Lung (tissue), 12 donors: ENCODE data around the gene PLEKHG3. TPM values are rescaled to one million over a fixed set of nuclear protein-coding genes. Genes with fewer than 3 reads are reported as not detected.

Experiments
- ATAC-seq: fragments of 200-7000 bp; cut with Tn5 transposase; one replicate; pipeline ENCODE4 v1.9.1; 2020; ENCODE audit warnings: moderate number of reproducible peaks; ENCODE audit not compliant: insufficient read depth, low FRiP score
- DNase-seq, 3 donors: peaks; one replicate each; pipeline ENCODE4 v3.0.0-alpha.2; 2013 to 2017
- H3K27ac ChIP-seq, 2 donors: one replicate each; pipeline ENCODE4 v1.5.1; 2013; ENCODE audit warnings: mild to moderate bottlenecking in 2 of 2, moderate library complexity in 2 of 2, control low read depth in 1 of 2, inconsistent platforms in 1 of 2, low read depth in 1 of 2, low read length in 1 of 2
- H3K27me3 ChIP-seq, 3 donors: one replicate each; pipeline ENCODE4 v1.5.1; 2013; ENCODE audit warnings: low read length in 2 of 3; ENCODE audit not compliant: control insufficient read depth in 3 of 3, insufficient read depth in 3 of 3
- H3K36me3 ChIP-seq, 4 donors: one replicate each; pipeline ENCODE4 v1.5.1; 2013; ENCODE audit warnings: low read length in 4 of 4, mild to moderate bottlenecking in 1 of 4, moderate library complexity in 1 of 4; ENCODE audit not compliant: control insufficient read depth in 4 of 4, insufficient read depth in 4 of 4
- H3K4me1 ChIP-seq, 5 donors: one replicate each; pipeline ENCODE4 v1.5.1; 2013; ENCODE audit warnings: low read length in 5 of 5, mild to moderate bottlenecking in 2 of 5, moderate library complexity in 1 of 5; ENCODE audit not compliant: control insufficient read depth in 5 of 5, insufficient read depth in 5 of 5
- H3K4me3 ChIP-seq: one replicate; pipeline ENCODE4 v1.5.1; 2013; ENCODE audit warnings: mild to moderate bottlenecking, control low read depth, moderate library complexity
- H3K9ac ChIP-seq, 2 donors: one replicate each; pipeline ENCODE4 v1.5.1; 2013; ENCODE audit warnings: low read length in 2 of 2, control low read depth in 1 of 2; ENCODE audit not compliant: insufficient read depth in 1 of 2
- H3K9me3 ChIP-seq, 4 donors: one replicate each; pipeline ENCODE4 v1.5.1; 2013; ENCODE audit warnings: low read length in 3 of 4, mild to moderate bottlenecking in 1 of 4, moderate library complexity in 1 of 4; ENCODE audit not compliant: control insufficient read depth in 4 of 4, insufficient read depth in 3 of 4
- WGBS, 2 donors: extraction: QIAGEN DNeasy Blood & Tissue Kit; methylation state at CpG; one replicate each; pipeline ENCODE4 v1.1.7; 2013; 5-methylcytosine and 5-hydroxymethylcytosine counted together
- polyA plus RNA-seq, 2 donors: library from polyadenylated mRNA; stranded (reverse); fragments of 200-250 nt; gene quantifications; one replicate each; pipeline ENCODE4 v1.2.1, GENCODE V29; 2013
- total RNA-seq, 2 donors: library from RNA; depleted of rRNA in 1 of 2; stranded (reverse); fragments of >200 nt in 1 of 2; gene quantifications; one replicate each; pipeline ENCODE4 v1.2.1, GENCODE V29; 2014 to 2021
- TF ChIP-seq, protein P1 (sequence below): IDR thresholded peaks from 2 replicates; pipeline ENCODE4 v1.5.1; 2012; ENCODE audit warnings: mild to moderate bottlenecking; ENCODE audit errors: control extremely low read depth, extremely low read depth
- donor health status: control.
- donor health status: control.
- donor health status: Bipolar disorder and iron deficiency.
- donor health status: healthy.
- donor health status: DM: yes; HTN: yes; CAD: no.

Gene PLEKHG3
- total and polyA plus RNA-seq, 4 donors: 11.0 to 43.5 (median 21.5) TPM

DNA sequence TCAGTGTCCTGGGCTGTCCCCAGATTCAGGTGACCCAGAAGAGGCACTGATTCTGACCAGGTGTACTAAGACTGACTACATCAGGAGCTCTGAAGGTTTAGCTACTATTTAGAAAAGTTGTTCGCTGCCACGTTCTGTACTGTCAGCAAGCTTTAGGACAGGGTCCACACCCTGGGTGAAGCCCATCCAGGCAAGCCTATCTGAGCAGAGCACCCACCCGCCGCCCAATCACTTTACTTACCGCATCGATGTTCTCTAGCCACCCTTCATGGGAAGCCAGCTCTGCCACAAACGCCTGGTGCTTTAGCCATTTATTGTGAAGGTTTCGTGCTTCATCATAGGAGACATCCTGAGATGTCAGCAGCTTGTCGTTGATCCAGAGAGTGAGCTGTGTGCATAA, 79.8 kb downstream of the PLEKHG3 start:
- TF ChIP-seq, protein P1, sequence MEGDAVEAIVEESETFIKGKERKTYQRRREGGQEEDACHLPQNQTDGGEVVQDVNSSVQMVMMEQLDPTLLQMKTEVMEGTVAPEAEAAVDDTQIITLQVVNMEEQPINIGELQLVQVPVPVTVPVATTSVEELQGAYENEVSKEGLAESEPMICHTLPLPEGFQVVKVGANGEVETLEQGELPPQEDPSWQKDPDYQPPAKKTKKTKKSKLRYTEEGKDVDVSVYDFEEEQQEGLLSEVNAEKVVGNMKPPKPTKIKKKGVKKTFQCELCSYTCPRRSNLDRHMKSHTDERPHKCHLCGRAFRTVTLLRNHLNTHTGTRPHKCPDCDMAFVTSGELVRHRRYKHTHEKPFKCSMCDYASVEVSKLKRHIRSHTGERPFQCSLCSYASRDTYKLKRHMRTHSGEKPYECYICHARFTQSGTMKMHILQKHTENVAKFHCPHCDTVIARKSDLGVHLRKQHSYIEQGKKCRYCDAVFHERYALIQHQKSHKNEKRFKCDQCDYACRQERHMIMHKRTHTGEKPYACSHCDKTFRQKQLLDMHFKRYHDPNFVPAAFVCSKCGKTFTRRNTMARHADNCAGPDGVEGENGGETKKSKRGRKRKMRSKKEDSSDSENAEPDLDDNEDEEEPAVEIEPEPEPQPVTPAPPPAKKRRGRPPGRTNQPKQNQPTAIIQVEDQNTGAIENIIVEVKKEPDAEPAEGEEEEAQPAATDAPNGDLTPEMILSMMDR: no peak
- H3K27ac ChIP-seq: no peak overlapping the region
- peaks cover 0 to 4% (median 0%) of the 10 kb centered on the region in 4 donors for H3K36me3 ChIP-seq
- no peaks in the 10 kb centered on the region for H3K9me3 ChIP-seq
- ATAC-seq: no peak
- H3K9ac ChIP-seq: no peak overlapping the region
- 94 to 99% methylated on average over 9 of the region's 9 CpGs for WGBS, 2 donors
- no peaks in the 10 kb centered on the region for H3K27me3 ChIP-seq
- no peak overlapping the region for H3K4me3 ChIP-seq
- no peak for DNase-seq
- peaks cover 0 to 5% (median 0%) of the 10 kb centered on the region in 5 donors for H3K4me1 ChIP-seq

DNA sequence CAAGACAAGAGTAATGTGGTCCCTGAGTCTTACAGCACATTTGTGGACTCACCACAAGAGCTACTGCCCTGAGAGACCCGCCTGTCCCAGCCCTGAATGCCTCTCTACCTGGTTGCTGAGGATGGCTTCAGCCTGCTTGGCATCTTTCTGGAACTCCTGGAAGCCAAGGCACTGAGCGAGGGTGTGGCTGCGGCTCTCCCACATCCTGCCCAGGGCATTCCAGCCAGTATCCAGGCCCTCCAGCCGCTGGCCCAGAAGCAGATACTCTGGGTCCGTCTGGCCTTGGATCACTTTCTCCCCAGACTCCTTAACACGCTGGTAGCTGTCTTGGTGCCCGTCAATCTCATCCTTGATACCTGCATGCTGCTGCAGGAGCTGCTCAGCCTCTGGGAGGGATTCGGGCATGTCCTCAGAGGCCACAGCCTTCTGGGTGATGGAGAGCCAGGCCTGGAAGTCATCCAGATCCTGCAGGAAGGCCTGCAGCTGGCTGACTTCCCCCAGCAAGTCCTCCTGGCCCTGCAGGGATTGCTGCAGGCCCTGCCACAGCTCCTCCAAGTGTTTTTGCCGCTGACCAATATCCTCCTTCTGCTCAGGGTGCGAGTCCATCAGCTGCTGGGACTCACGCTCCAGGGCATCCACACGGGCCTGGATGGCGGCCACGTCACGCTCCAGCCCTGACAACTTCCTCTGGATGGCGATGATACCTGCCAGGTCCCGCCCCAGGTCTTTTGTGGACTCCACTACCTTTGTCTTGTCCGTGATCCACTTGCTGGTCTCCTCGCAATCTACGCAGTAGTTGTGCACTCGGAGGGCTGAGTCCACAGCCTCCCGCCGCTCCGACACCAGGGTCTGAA, 82.3 kb downstream of the PLEKHG3 start:
- Histone ChIP-seq H3K4me3 (no peak overlapping the region), H3K9ac (no peak overlapping the region), H3K27me3 (no peaks in the 10 kb centered on the region), H3K4me1 (peaks cover 0 to 5% (median 0%) of the 10 kb centered on the region in 5 donors), H3K36me3 (peaks cover 0 to 4% (median 0%) of the 10 kb centered on the region in 4 donors), H3K9me3 (no peaks in the 10 kb centered on the region), H3K27ac (no peak overlapping the region)
- TF ChIP-seq, protein P1: no peak
- WGBS, 2 donors: 84 to 90% methylated on average over 24 of the region's 24 CpGs
- DNase-seq: peak; percentile 64 to 85 (median 75)
- ATAC-seq: no peak

DNA sequence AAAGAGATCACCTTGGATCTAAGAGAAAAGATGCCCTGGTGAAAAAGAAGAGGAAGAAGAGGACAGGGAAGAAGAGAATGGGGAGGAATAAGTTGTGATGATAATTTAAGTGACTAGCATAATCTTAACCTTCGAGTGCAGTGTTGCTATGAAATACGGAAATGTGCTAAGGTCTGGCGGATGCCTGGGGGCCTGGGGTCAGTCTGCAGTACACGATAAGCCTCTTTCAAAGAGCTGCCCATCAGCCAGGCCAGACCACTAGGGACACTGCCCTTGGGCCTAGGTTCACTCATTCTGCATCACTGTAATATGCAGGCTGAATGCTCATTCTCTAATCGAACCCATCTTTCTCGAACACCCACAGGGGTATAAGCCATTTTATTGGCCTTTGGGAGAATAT, 83.4 kb downstream of the PLEKHG3 start:
- TF ChIP-seq, protein P1: no peak
- Histone ChIP-seq H3K4me3 (no peak overlapping the region), H3K9me3 (no peaks in the 10 kb centered on the region), H3K27me3 (no peaks in the 10 kb centered on the region), H3K27ac (no peak overlapping the region), H3K9ac (no peak overlapping the region), H3K4me1 (peaks cover 0 to 5% (median 0%) of the 10 kb centered on the region in 5 donors), H3K36me3 (peaks cover 0 to 4% (median 0%) of the 10 kb centered on the region in 4 donors)
- DNase-seq: no peak
- WGBS, 2 donors: 92 to 97% methylated on average over 6 of the region's 6 CpGs
- ATAC-seq: no peak
